WTC11 (cell line): Measurements from ENCODE around the gene CNOT6. TPM values are rescaled to one million over a fixed set of nuclear protein-coding genes. Genes with fewer than 3 reads are reported as not detected.

ENCODE experiments used
- ATAC-seq: fragments of 200-7000 bp; cut with Tn5 transposase; 2 replicates; pipeline ENCODE4 v1.10.0; 2021; ENCODE audit warnings: mild to moderate bottlenecking, moderate library complexity
- CTCF ChIA-PET: fragments of 300-600 bp; sonication (Branson Sonifier 250); formaldehyde crosslinking; loops from one replicate; lab custom pipeline; 2021; ENCODE audit warnings: antibody characterized with exemption; lab: Charles Lee
- POLR2A ChIA-PET: fragments of 350-600 bp; sonication (Branson Sonifier 250); formaldehyde crosslinking; loops from one replicate; lab custom pipeline; 2021; ENCODE audit warnings: antibody characterized with exemption; lab: Charles Lee
- DNase-seq: peaks from one replicate; pipeline ENCODE4 v3.0.0; 2021; ENCODE audit warnings: low spot score
- H3K27ac Mint-ChIP-seq: 2 replicates; pipeline ENCODE4 v1.8.0; 2021; ENCODE audit warnings: mixed read lengths
- H3K27me3 Mint-ChIP-seq: 2 replicates; pipeline ENCODE4 v1.8.0; 2021; ENCODE audit warnings: low read depth, mild to moderate bottlenecking, moderate library complexity, mixed read lengths
- H3K36me3 Mint-ChIP-seq: 2 replicates; pipeline ENCODE4 v1.8.0; 2021; ENCODE audit warnings: mixed read lengths
- H3K4me1 Mint-ChIP-seq: 2 replicates; pipeline ENCODE4 v1.8.0; 2022; ENCODE audit warnings: mixed read lengths
- H3K4me3 Mint-ChIP-seq: 2 replicates; pipeline ENCODE4 v1.8.0; 2021; ENCODE audit warnings: mild to moderate bottlenecking, moderate library complexity, mixed read lengths
- H3K9me3 Mint-ChIP-seq: 2 replicates; pipeline ENCODE4 v1.8.0; 2021; ENCODE audit warnings: mixed read lengths
- AR ChIP-seq: fragments of 250-450 bp; sonication (Bioruptor Pico); IDR thresholded peaks from 2 replicates; pipeline ENCODE4 v1.9.0; 2021; ENCODE audit warnings: mild to moderate bottlenecking
- CREM ChIP-seq: sonication (generic); formaldehyde crosslinking; IDR thresholded peaks from 2 replicates; pipeline ENCODE4 v1.8.1; 2022; ENCODE audit warnings: mild to moderate bottlenecking, missing genetic modification reagents, moderate library complexity
- E2F4 ChIP-seq: sonication (generic); formaldehyde crosslinking; IDR thresholded peaks from 2 replicates; pipeline ENCODE4 v1.8.1; 2022; ENCODE audit warnings: low read depth, mild to moderate bottlenecking, moderate library complexity, missing genetic modification reagents, borderline replicate concordance
- E2F5 ChIP-seq: sonication (generic); formaldehyde crosslinking; IDR thresholded peaks from 2 replicates; pipeline ENCODE4 v1.8.1; 2022; ENCODE audit warnings: mild to moderate bottlenecking, moderate library complexity, missing genetic modification reagents
- ELF4 ChIP-seq: sonication (generic); formaldehyde crosslinking; IDR thresholded peaks from 2 replicates; pipeline ENCODE4 v1.8.1; 2022; ENCODE audit warnings: low read depth, mild to moderate bottlenecking, moderate library complexity, missing genetic modification reagents
- EMX1 ChIP-seq: fragments of 250-450 bp; sonication (Bioruptor Pico); IDR thresholded peaks from 2 replicates; pipeline ENCODE4 v1.8.0; 2021; ENCODE audit warnings: mild to moderate bottlenecking
- FOXP1 ChIP-seq: sonication (generic); formaldehyde crosslinking; IDR thresholded peaks from 2 replicates; pipeline ENCODE4 v1.8.0; 2022; ENCODE audit warnings: missing genetic modification reagents, mild to moderate bottlenecking, moderate library complexity, borderline replicate concordance
- GABPB1 ChIP-seq: sonication (generic); formaldehyde crosslinking; IDR thresholded peaks from 2 replicates; pipeline ENCODE4 v1.8.1; 2023; ENCODE audit warnings: mild to moderate bottlenecking, missing genetic modification reagents
- HMGXB4 ChIP-seq: sonication (generic); formaldehyde crosslinking; IDR thresholded peaks from 2 replicates; pipeline ENCODE4 v1.8.1; 2023; ENCODE audit warnings: mild to moderate bottlenecking, moderate library complexity, missing genetic modification reagents
- KAT7 ChIP-seq: sonication (generic); formaldehyde crosslinking; IDR thresholded peaks from 2 replicates; pipeline ENCODE4 v1.8.1; 2023; ENCODE audit warnings: missing genetic modification reagents, mild to moderate bottlenecking, borderline replicate concordance
- MYBL2 ChIP-seq: sonication (generic); formaldehyde crosslinking; IDR thresholded peaks from 2 replicates; pipeline ENCODE4 v1.8.1; 2023; ENCODE audit warnings: mild to moderate bottlenecking, moderate library complexity, missing genetic modification reagents
- NR1H2 ChIP-seq: sonication (generic); formaldehyde crosslinking; IDR thresholded peaks from 2 replicates; pipeline ENCODE4 v1.9.0; 2021; ENCODE audit warnings: mild to moderate bottlenecking, moderate library complexity, missing genetic modification reagents
- NR2C2 ChIP-seq: sonication (generic); formaldehyde crosslinking; IDR thresholded peaks from 2 replicates; pipeline ENCODE4 v1.8.0; 2022; ENCODE audit warnings: mild to moderate bottlenecking, missing genetic modification reagents
- TCF7 ChIP-seq: sonication (generic); formaldehyde crosslinking; IDR thresholded peaks from 2 replicates; pipeline ENCODE4 v1.8.0; 2022; ENCODE audit warnings: mild to moderate bottlenecking, low read depth, missing genetic modification reagents, moderate library complexity
- TEAD4 ChIP-seq: sonication (generic); formaldehyde crosslinking; IDR thresholded peaks from 2 replicates; pipeline ENCODE4 v1.8.0; 2022; ENCODE audit warnings: mild to moderate bottlenecking, missing genetic modification reagents
- ZNF121 ChIP-seq: sonication (generic); formaldehyde crosslinking; IDR thresholded peaks from 2 replicates; pipeline ENCODE4 v1.8.0; 2023; ENCODE audit warnings: missing genetic modification reagents
- ZNF416 ChIP-seq: fragments of 250-450 bp; sonication (Bioruptor Pico); IDR thresholded peaks from 2 replicates; pipeline ENCODE4 v1.9.0; 2021; ENCODE audit warnings: mild to moderate bottlenecking, inconsistent platforms
- total RNA-seq: library from RNA; stranded (reverse); gene quantifications from 3 replicates; pipeline ENCODE4 v1.2.3, GENCODE V29; 2021
- TF ChIP-seq, protein P1 (sequence below): sonication (generic); formaldehyde crosslinking; conservative IDR thresholded peaks from 2 replicates; pipeline ENCODE4 v1.8.1; 2023; ENCODE audit warnings: mild to moderate bottlenecking, low read depth, missing genetic modification reagents, moderate library complexity

The CNOT6 gene
- total RNA-seq, 1 experiment from 2014 or later, result 41.0 TPM

- TF ChIP-seq MYBL2 (CRISPR knock-in tag), result no peak
- TF ChIP-seq HMGXB4 (CRISPR knock-in tag), result no peak
- no peak for TF ChIP-seq AR
- no peak for TF ChIP-seq ZNF121
- no peak for TF ChIP-seq GABPB1
- no peak for TF ChIP-seq EMX1 (CRISPR knock-in tag)
- TF ChIP-seq, all 79 proteins: peak for 0
These were observed 30.1 kb upstream of the CNOT6 start (continued) for GRCh38 chr5:180463916-180464602.

DNA sequence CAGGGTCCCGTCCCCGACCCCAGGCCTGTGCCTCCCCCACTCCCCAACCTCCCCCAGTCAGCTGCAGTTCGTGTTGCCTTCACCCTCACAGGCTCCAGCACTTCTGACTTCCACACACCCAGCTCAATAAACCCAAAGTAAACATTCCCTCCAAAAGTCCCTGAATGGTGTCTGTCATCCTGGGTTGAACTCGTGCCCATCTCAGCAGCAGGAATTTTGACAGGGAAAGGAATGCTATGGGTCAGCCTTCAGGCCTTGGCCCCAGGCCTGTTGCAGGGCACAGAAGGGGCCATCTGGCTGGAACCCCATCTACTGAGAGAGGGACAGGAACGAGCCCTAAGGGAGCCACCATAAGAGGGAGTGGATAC is 29.6 kb upstream of the CNOT6 start:
- H3K4me1 Mint-ChIP-seq, result no peaks in the 10 kb centered on the region
- H3K27me3 Mint-ChIP-seq, result no peaks in the 10 kb centered on the region; the same call in 1 of the 2 replicates
- no peak overlapping the region for H3K4me3 Mint-ChIP-seq
- DNase-seq, result no peak
- peaks cover 19% of the 10 kb centered on the region for H3K9me3 Mint-ChIP-seq
- TF ChIP-seq NR2C2 (CRISPR knock-in tag), result no peak
- TF ChIP-seq, protein P1, sequence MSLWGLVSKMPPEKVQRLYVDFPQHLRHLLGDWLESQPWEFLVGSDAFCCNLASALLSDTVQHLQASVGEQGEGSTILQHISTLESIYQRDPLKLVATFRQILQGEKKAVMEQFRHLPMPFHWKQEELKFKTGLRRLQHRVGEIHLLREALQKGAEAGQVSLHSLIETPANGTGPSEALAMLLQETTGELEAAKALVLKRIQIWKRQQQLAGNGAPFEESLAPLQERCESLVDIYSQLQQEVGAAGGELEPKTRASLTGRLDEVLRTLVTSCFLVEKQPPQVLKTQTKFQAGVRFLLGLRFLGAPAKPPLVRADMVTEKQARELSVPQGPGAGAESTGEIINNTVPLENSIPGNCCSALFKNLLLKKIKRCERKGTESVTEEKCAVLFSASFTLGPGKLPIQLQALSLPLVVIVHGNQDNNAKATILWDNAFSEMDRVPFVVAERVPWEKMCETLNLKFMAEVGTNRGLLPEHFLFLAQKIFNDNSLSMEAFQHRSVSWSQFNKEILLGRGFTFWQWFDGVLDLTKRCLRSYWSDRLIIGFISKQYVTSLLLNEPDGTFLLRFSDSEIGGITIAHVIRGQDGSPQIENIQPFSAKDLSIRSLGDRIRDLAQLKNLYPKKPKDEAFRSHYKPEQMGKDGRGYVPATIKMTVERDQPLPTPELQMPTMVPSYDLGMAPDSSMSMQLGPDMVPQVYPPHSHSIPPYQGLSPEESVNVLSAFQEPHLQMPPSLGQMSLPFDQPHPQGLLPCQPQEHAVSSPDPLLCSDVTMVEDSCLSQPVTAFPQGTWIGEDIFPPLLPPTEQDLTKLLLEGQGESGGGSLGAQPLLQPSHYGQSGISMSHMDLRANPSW (CRISPR knock-in tag), result no peak
- no peak for TF ChIP-seq ELF4 (CRISPR knock-in tag)
- TF ChIP-seq TCF7 (CRISPR knock-in tag), result no peak
- no peak for TF ChIP-seq E2F4 (CRISPR knock-in tag)
- no peak for TF ChIP-seq KAT7
- TF ChIP-seq ZNF416, result no peak
- no peak for TF ChIP-seq FOXP1
- no peak for TF ChIP-seq TEAD4 (CRISPR knock-in tag)
- no peak for TF ChIP-seq E2F5
- TF ChIP-seq CREM (CRISPR knock-in tag), result no peak
- no peak for TF ChIP-seq NR1H2
- ChIA-PET CTCF (interaction anchor here (1.0 to 1.5 kb wide), 2 partner anchors 121 to 255 kb away, joined by 3 to 4 read pairs; no protein-coding TSS in a partner anchor), POLR2A (no interaction called here)
- no peak overlapping the region for H3K27ac Mint-ChIP-seq
- H3K36me3 Mint-ChIP-seq, result peaks cover 15% of the 10 kb centered on the region
- ATAC-seq, result no peak
